HepG2 (cell line): ENCODE measurements around the gene CACNA1F. TPM values are rescaled to one million over a fixed set of nuclear protein-coding genes. Genes with fewer than 3 reads are reported as not detected.

Source experiments
- ATAC-seq: fragments of 200-7000 bp; cut with Tn5 transposase; 3 replicates; pipeline ENCODE4 v1.9.1; 2020; ENCODE audit warnings: mild to moderate bottlenecking, moderate library complexity
- BruUV-seq: library from RNA; stranded (reverse); fragments of 400-500 nt; replicated peaks from 2 replicates; lab custom pipeline; 2021; lab: Mats Ljungman, UMichigan
- CTCF ChIA-PET: fragments of 300-600 bp; formaldehyde crosslinking; extraction: SDS; loops from one replicate; lab custom pipeline; 2021; ENCODE audit warnings: low total read pairs, inconsistent platforms, low intra/inter-chr PET ratio; lab: Yijun Ruan, JAX
- POLR2A ChIA-PET: fragments of 350-600 bp; sonication (Branson Sonifier 250); formaldehyde crosslinking; loops from one replicate; lab custom pipeline; 2020; ENCODE audit warnings: antibody characterized with exemption, inconsistent platforms; lab: Yijun Ruan, JAX
- DNase-seq: peaks from one replicate; pipeline ENCODE4 v3.0.0-alpha.2; 2015; ENCODE audit warnings: low spot score
- FAIRE-seq: peaks from 3 replicates; lab custom pipeline; 2011; peaks lifted over from hg19 to GRCh38; lab: Jason Lieb, UNC
- H2AFZ ChIP-seq: one replicate; pipeline ENCODE4 v1.6.1; 2011; ENCODE audit warnings: low read length, inconsistent platforms
- H3K27ac ChIP-seq: fragments of 300-600 bp; 3 replicates; pipeline ENCODE4 v1.8.0; 2011; ENCODE audit warnings: mixed run types, mild to moderate bottlenecking, mixed read lengths, low read length, inconsistent platforms; ENCODE audit not compliant: insufficient read depth; ENCODE audit errors: extremely low read length
- H3K27me3 ChIP-seq, 2 experiments: fragments of 200-600 bp in 1 of 2; 2 replicates in 1 of 2; 3 replicates in 1 of 2; pipeline versions ENCODE4 v1.6.0 to v1.8.0; 2011; ENCODE audit warnings: low read length in 2 of 2, mild to moderate bottlenecking in 2 of 2, moderate library complexity in 2 of 2, inconsistent platforms in 1 of 2; ENCODE audit not compliant: insufficient read depth in 2 of 2, control insufficient read depth in 1 of 2
- H3K36me3 ChIP-seq, 2 experiments: fragments of 200-600 bp in 1 of 2; replicated peaks in 1 of 2; 2 replicates in 1 of 2; 3 replicates in 1 of 2; pipeline versions ENCODE4 v1.5.1 to v1.8.0; 2011; ENCODE audit warnings: low read length in 2 of 2, inconsistent platforms in 1 of 2; ENCODE audit not compliant: insufficient read depth in 2 of 2, control insufficient read depth in 1 of 2
- H3K4me1 ChIP-seq: 2 replicates; pipeline ENCODE4 v1.5.1; 2012; ENCODE audit warnings: low read length, inconsistent platforms; ENCODE audit not compliant: insufficient read depth
- H3K4me2 ChIP-seq: 2 replicates; pipeline ENCODE4 v1.6.0; 2011; ENCODE audit warnings: low read depth, low read length, inconsistent platforms
- H3K4me3 ChIP-seq, 3 experiments: fragments of 200-600 bp in 1 of 3; sonication (generic), shearing (Covaris generic) in 1 of 3; replicated peaks in 1 of 3; 2 replicates each; pipeline ENCODE4 v1.5.1; 2011 to 2016; ENCODE audit warnings: low read length in 3 of 3, inconsistent platforms in 2 of 3, low read depth in 2 of 3, mild to moderate bottlenecking in 2 of 3, control low read depth in 1 of 3, mixed read lengths in 1 of 3; ENCODE audit not compliant: insufficient read depth in 1 of 3
- H3K79me2 ChIP-seq: one replicate; pipeline ENCODE4 v1.6.1; 2011; ENCODE audit warnings: low read length, inconsistent platforms; ENCODE audit not compliant: insufficient read depth
- H3K9ac ChIP-seq: 2 replicates; pipeline ENCODE4 v1.6.0; 2011; ENCODE audit warnings: mild to moderate bottlenecking, low read depth, low read length, inconsistent platforms; ENCODE audit not compliant: insufficient read depth
- H3K9me3 ChIP-seq: 2 replicates; pipeline ENCODE4 v1.5.1; 2012; ENCODE audit warnings: mild to moderate bottlenecking, low read length
- H4K20me1 ChIP-seq: 2 replicates; pipeline ENCODE4 v1.6.0; 2011; ENCODE audit warnings: inconsistent platforms, mild to moderate bottlenecking, low read length, moderate library complexity; ENCODE audit not compliant: insufficient read depth
- ADNP ChIP-seq: sonication (generic); formaldehyde crosslinking; IDR thresholded peaks from 2 replicates; pipeline ENCODE4 v1.4.0; 2020; ENCODE audit warnings: missing genetic modification reagents
- EHMT2 ChIP-seq: fragments of 200-600 bp; sonication (generic); IDR thresholded peaks from 2 replicates; pipeline ENCODE4 v1.7.0; 2017; ENCODE audit warnings: antibody characterized with exemption, low read depth, low read length, borderline replicate concordance
- LCORL ChIP-seq, 2 experiments: fragments of 450-650 bp in 1 of 2; sonication (generic) in 1 of 2; formaldehyde crosslinking in 1 of 2; IDR thresholded peaks; 2 replicates each; pipeline versions ENCODE4 v1.5.0 to v1.6.1; 2017 to 2020; ENCODE audit warnings: antibody characterized with exemption in 1 of 2, missing genetic modification reagents in 1 of 2
- MEIS1 ChIP-seq: sonication (generic); formaldehyde crosslinking; IDR thresholded peaks from 2 replicates; pipeline ENCODE4 v1.9.0; 2021; ENCODE audit warnings: mild to moderate bottlenecking, missing genetic modification reagents, moderate library complexity, borderline replicate concordance
- NR2F1 ChIP-seq, 2 experiments: fragments of 450-650 bp in 1 of 2; formaldehyde crosslinking in 1 of 2; IDR thresholded peaks; 2 replicates each; pipeline versions ENCODE4 v1.5.0 to v1.6.1; 2016 to 2020; ENCODE audit warnings: mild to moderate bottlenecking in 1 of 2, missing compliant biosample characterization in 1 of 2, missing genetic modification reagents in 1 of 2, moderate library complexity in 1 of 2
- ZNF761 ChIP-seq: sonication (generic); formaldehyde crosslinking; conservative IDR thresholded peaks from 2 replicates; pipeline ENCODE4 v1.4.0; 2020; ENCODE audit warnings: mild to moderate bottlenecking, missing genetic modification reagents
- ZNF83 ChIP-seq: sonication (generic); formaldehyde crosslinking; IDR thresholded peaks from 2 replicates; pipeline ENCODE4 v1.4.0; 2020; ENCODE audit warnings: missing genetic modification reagents, mild to moderate bottlenecking, borderline replicate concordance
- ZNF841 ChIP-seq: sonication (generic); formaldehyde crosslinking; IDR thresholded peaks from 2 replicates; pipeline ENCODE4 v1.8.1; 2023; ENCODE audit warnings: missing genetic modification reagents, borderline replicate concordance
- ZSCAN30 ChIP-seq: sonication (generic); formaldehyde crosslinking; IDR thresholded peaks from 2 replicates; pipeline ENCODE4 v1.5.0; 2020; ENCODE audit warnings: mild to moderate bottlenecking, missing genetic modification reagents
- WGBS: methylation state at CpG from one replicate; pipeline ENCODE4 v1.1.6; 2017; ENCODE audit warnings: low lambda C conversion rate; 5-methylcytosine and 5-hydroxymethylcytosine counted together
- in situ Hi-C: cut with HindIII; loops from 2 replicates; pipeline ENCODE4 v1.10.0; 2017; ENCODE audit warnings: low pct_unique_long_range_greater_than_20kb; ENCODE audit not compliant: extremely low pct_ligation_motif_present
- intact Hi-C: fragments of 100-400 bp; cut with micrococcal nuclease; formaldehyde crosslinking; loops from one replicate; pipeline ENCODE4 v1.10.0; 2022; ENCODE audit not compliant: unreplicated experiment
- polyA plus RNA-seq, 8 experiments: library from polyadenylated mRNA; depleted of rRNA in 3 of 8; stranded (reverse) in 7 of 8; unstranded in 1 of 8; fragments of >200 nt; fragmentation: Illumina TruSeq in 4 of 8; extraction: Trizol in 4 of 8; gene quantifications; 2 replicates each; pipeline versions ENCODE4 v1.2.1 to v1.2.3, GENCODE V29; 2011 to 2016; ENCODE audit warnings: low read depth in 4 of 8, missing spikeins in 1 of 8, mixed read lengths in 1 of 8; ENCODE audit not compliant: insufficient read depth in 1 of 8
- total RNA-seq, 5 experiments: library from RNA; depleted of rRNA; stranded (reverse); fragments of >200 nt; fragmentation: Illumina TruSeq; extraction: Trizol; gene quantifications; 2 replicates each; pipeline ENCODE4 v1.2.3, GENCODE V29; 2016; ENCODE audit warnings: low read depth in 1 of 5
- TF ChIP-seq, protein P1 (sequence below): sonication (generic); formaldehyde crosslinking; IDR thresholded peaks from 2 replicates; pipeline ENCODE4 v1.8.1; 2023; ENCODE audit warnings: missing genetic modification reagents, mild to moderate bottlenecking, borderline replicate concordance

The CACNA1F gene
- total and polyA plus RNA-seq, 2 of the 13 experiments (the other 11 are each of a cell fraction or from before 2014, with no cell fraction given), result 0.03 TPM; not detected in 1

GRCh38 chrX:49155900-49156837 is 77.0 kb downstream of the CACNA1F start:
- Histone ChIP-seq H3K9me3 (no peaks in the 10 kb centered on the region), H4K20me1 (no peaks in the 10 kb centered on the region), H3K4me1 (no peaks in the 10 kb centered on the region), H3K9ac (no peak overlapping the region), H3K27me3 (no peaks in the 10 kb centered on the region), H2AFZ (no peak overlapping the region), H3K79me2 (no peaks in the 10 kb centered on the region), H3K4me2 (no peak overlapping the region), H3K36me3 (no peaks in the 10 kb centered on the region), H3K4me3 (no peak overlapping the region), H3K27ac (no peak overlapping the region)
- in situ Hi-C loops, result no loop called here
- ChIA-PET CTCF (no interaction called here), POLR2A (no interaction called here)
- ATAC-seq (no peak), DNase-seq (no peak), FAIRE-seq (no peak)
- TF ChIP-seq ZNF761 (CRISPR knock-in tag) (no peak), ZNF83 (CRISPR knock-in tag) (no peak), ZNF841 (no peak), MEIS1 (no peak), LCORL (IDR thresholded peaks at IDR 0.05) (no peak), LCORL (CRISPR knock-in tag; IDR thresholded peaks at IDR 0.05) (no peak), NR2F1 (CRISPR knock-in tag; IDR thresholded peaks at IDR 0.05) (no peak), ADNP (CRISPR knock-in tag) (no peak), EHMT2 (no peak), ZSCAN30 (CRISPR knock-in tag) (no peak)
- TF ChIP-seq, protein P1, sequence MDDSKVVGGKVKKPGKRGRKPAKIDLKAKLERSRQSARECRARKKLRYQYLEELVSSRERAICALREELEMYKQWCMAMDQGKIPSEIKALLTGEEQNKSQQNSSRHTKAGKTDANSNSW (CRISPR knock-in tag), result no peak
- BruUV-seq, result no TSS peak
- WGBS, result 93% methylated on average over 30 of the region's 65 CpGs
- intact Hi-C loops, result no loop called here
